GM18520 (cell line): ENCODE results near the gene CKS2.
A peak's percentile ranks its signal among the peaks of the same experiment; 100 is the strongest.
"Not testable (repeated sequence)": the region's sequence is repeated elsewhere in the genome, so short reads cannot be mapped to it uniquely, and the experiment has no call there.

ENCODE experiments used
- ATAC-seq: cut with Tn5 transposase; IDR thresholded peaks from one replicate; pipeline ENCODE4 v1.9.1; 2021; ENCODE audit not compliant: unreplicated experiment

CKS2 gene

GRCh38 chr9:89310475-89311345 is at the start of gene CKS2:
Gene CKS2 (plus strand): TSS chr9:89311195. CDS start chr9:89311293, 98 bp downstream.
- peak; percentile 87 for ATAC-seq

GRCh38 chr9:89273528-89274279 is 37.3 kb upstream of the CKS2 start:
- ATAC-seq = no peak

GRCh38 chr9:89274838-89275237 is 36.2 kb upstream of the CKS2 start:
- ATAC-seq = no peak

GRCh38 chr9:89276040-89276439 is 35.0 kb upstream of the CKS2 start:
- not testable (repeated sequence) for ATAC-seq

- no peak for ATAC-seq
Measured at GRCh38 chr9:89277043-89277442, 34.0 kb upstream of the CKS2 start.

GRCh38 chr9:89277454-89277853 is 33.5 kb upstream of the CKS2 start:
- ATAC-seq = no peak

- no peak for ATAC-seq
Measured at GRCh38 chr9:89278551-89278950, 32.4 kb upstream of the CKS2 start.

GRCh38 chr9:89278997-89279739 is 31.8 kb upstream of the CKS2 start:
- no peak for ATAC-seq

GRCh38 chr9:89281106-89281505 is 29.9 kb upstream of the CKS2 start:
- ATAC-seq = no peak

GRCh38 chr9:89282248-89282968 is 28.6 kb upstream of the CKS2 start:
- ATAC-seq = not testable (repeated sequence)

- ATAC-seq = no peak
Measured at GRCh38 chr9:89284076-89284475, 26.9 kb upstream of the CKS2 start.

GRCh38 chr9:89291741-89292140 is 19.3 kb upstream of the CKS2 start:
- no peak for ATAC-seq

- ATAC-seq = no peak
Measured at GRCh38 chr9:89293014-89293413, 18.0 kb upstream of the CKS2 start.

- ATAC-seq = no peak
Measured at GRCh38 chr9:89295400-89295799, 15.6 kb upstream of the CKS2 start.

GRCh38 chr9:89301996-89302395 is 9.0 kb upstream of the CKS2 start:
- ATAC-seq = not testable (repeated sequence)

GRCh38 chr9:89304020-89304833 is 6.8 kb upstream of the CKS2 start:
- no peak for ATAC-seq

GRCh38 chr9:89304834-89305188 is 6.2 kb upstream of the CKS2 start:
- no peak for ATAC-seq

GRCh38 chr9:89305868-89306267 is 5.1 kb upstream of the CKS2 start:
- no peak for ATAC-seq

- no peak for ATAC-seq
Measured at GRCh38 chr9:89309166-89309565, 1.8 kb upstream of the CKS2 start.
